Neural cell (in vitro differentiated cells): ENCODE results near the gene GCNT1. TPM values are rescaled to one million over a fixed set of nuclear protein-coding genes. Genes with fewer than 3 reads are reported as not detected.
"Not testable (repeated sequence)": the region's sequence is repeated elsewhere in the genome, so short reads cannot be mapped to it uniquely, and the experiment has no call there.

Source experiments
- H2AFZ ChIP-seq: fragments of 200-600, 300-800 bp; sonication (generic), shearing (Covaris generic); 2 replicates; pipeline ENCODE4 v1.6.0; 2014; ENCODE audit warnings: low read depth, mild to moderate bottlenecking, antibody characterized with exemption, low read length, moderate library complexity
- H3F3A ChIP-seq: fragments of 200-600 bp; shearing (Covaris generic); 2 replicates; pipeline ENCODE4 v1.6.1; 2016; ENCODE audit warnings: mild to moderate bottlenecking, moderate library complexity, mixed read lengths, antibody characterized with exemption, low read length; ENCODE audit not compliant: insufficient read depth, poor library complexity, severe bottlenecking
- H3K27ac ChIP-seq: fragments of 200-600, 300-800 bp; sonication (generic), shearing (Covaris generic); 2 replicates; pipeline ENCODE4 v1.5.1; 2014; ENCODE audit warnings: mild to moderate bottlenecking, low read length, moderate library complexity
- H3K27me3 ChIP-seq: fragments of 300-800, 200-600 bp; sonication (generic), shearing (Covaris generic); 2 replicates; pipeline ENCODE4 v1.6.0; 2014; ENCODE audit warnings: mild to moderate bottlenecking, low read depth, low read length, moderate library complexity; ENCODE audit not compliant: insufficient read depth
- H3K36me3 ChIP-seq: fragments of 300-800, 200-600 bp; sonication (generic), shearing (Covaris generic); 2 replicates; pipeline ENCODE4 v1.5.1; 2014; ENCODE audit warnings: mild to moderate bottlenecking, antibody characterized with exemption, low read length, moderate library complexity; ENCODE audit not compliant: insufficient read depth
- H3K4me2 ChIP-seq: fragments of 300-800, 200-600 bp; sonication (generic), shearing (Covaris generic); 2 replicates; pipeline ENCODE4 v1.6.0; 2014; ENCODE audit warnings: mild to moderate bottlenecking, low read length
- H3K4me3 ChIP-seq: fragments of 300-800, 200-600 bp; sonication (generic), shearing (Covaris generic); 2 replicates; pipeline ENCODE4 v1.5.1; 2014; ENCODE audit warnings: mild to moderate bottlenecking, low read length, moderate library complexity
- H3K79me2 ChIP-seq: fragments of 200-600 bp; shearing (Covaris generic); replicated peaks from 2 replicates; pipeline ENCODE4 v1.6.0; 2014; ENCODE audit warnings: mild to moderate bottlenecking, low read length, moderate library complexity; ENCODE audit not compliant: insufficient read depth
- H3K9ac ChIP-seq: fragments of 300-800, 200-600 bp; sonication (generic), shearing (Covaris generic); 2 replicates; pipeline ENCODE4 v1.6.1; 2016; ENCODE audit warnings: mild to moderate bottlenecking, low read length, mixed read lengths
- H3K9me2 ChIP-seq: fragments of 200-600 bp; shearing (Covaris generic); 2 replicates; pipeline ENCODE4 v1.6.1; 2016; ENCODE audit warnings: mild to moderate bottlenecking, low read length, mixed read lengths; ENCODE audit not compliant: insufficient read depth
- H3K9me3 ChIP-seq: fragments of 200-600, 300-800 bp; sonication (generic), shearing (Covaris generic); 2 replicates; pipeline ENCODE4 v1.6.1; 2016; ENCODE audit warnings: mild to moderate bottlenecking, mixed run types, low read length, moderate library complexity, mixed read lengths
- H4K20me1 ChIP-seq: fragments of 200-600 bp; shearing (Covaris generic); 2 replicates; pipeline ENCODE4 v1.6.1; 2016; ENCODE audit warnings: mild to moderate bottlenecking, mixed run types; ENCODE audit not compliant: insufficient read depth
- EP300 ChIP-seq: fragments of 450-650 bp; conservative IDR thresholded peaks from 2 replicates; pipeline ENCODE4 v1.6.1; 2014; ENCODE audit warnings: antibody characterized with exemption, mild to moderate bottlenecking, moderate library complexity; ENCODE audit not compliant: poor library complexity, severe bottlenecking
- EZH2 ChIP-seq: fragments of 200-600, 300-800 bp; shearing (Covaris generic), sonication (generic); IDR thresholded peaks from 2 replicates; pipeline ENCODE4 v1.6.1; 2014; ENCODE audit warnings: antibody characterized with exemption, low read length, borderline replicate concordance, mild to moderate bottlenecking; ENCODE audit not compliant: insufficient read depth, poor library complexity, severe bottlenecking
- MXI1 ChIP-seq: fragments of 450-650 bp; conservative IDR thresholded peaks from 2 replicates; pipeline ENCODE4 v1.6.1; 2014; ENCODE audit warnings: antibody characterized with exemption, mild to moderate bottlenecking; ENCODE audit not compliant: poor library complexity, severe bottlenecking
- POLR2AphosphoS5 ChIP-seq: IDR thresholded peaks from 2 replicates; pipeline ENCODE4 v1.6.1; 2012
- RAD21 ChIP-seq: fragments of 450-650 bp; conservative IDR thresholded peaks from 2 replicates; pipeline ENCODE4 v1.6.1; 2014; ENCODE audit warnings: antibody characterized with exemption, mild to moderate bottlenecking, moderate library complexity
- SMC3 ChIP-seq: fragments of 450-650 bp; conservative IDR thresholded peaks from 2 replicates; pipeline ENCODE4 v1.6.1; 2014; ENCODE audit warnings: antibody characterized with exemption, mild to moderate bottlenecking, moderate library complexity; ENCODE audit not compliant: poor library complexity
- TAF1 ChIP-seq: IDR thresholded peaks from 2 replicates; pipeline ENCODE4 v1.6.1; 2012; ENCODE audit warnings: low read depth
- polyA plus RNA-seq: library from polyadenylated mRNA; depleted of rRNA; stranded (reverse); fragments of >200 nt; gene quantifications from 2 replicates; pipeline ENCODE4 v1.2.3, GENCODE V29; 2014
- TF ChIP-seq, protein P1 (sequence below): IDR thresholded peaks from 2 replicates; pipeline ENCODE4 v1.6.1; 2012; ENCODE audit warnings: borderline replicate concordance
- TF ChIP-seq, protein P2 (sequence below): fragments of 450-650 bp; IDR thresholded peaks from 2 replicates; pipeline ENCODE4 v1.5.1; 2014; ENCODE audit warnings: antibody characterized with exemption, mild to moderate bottlenecking, moderate library complexity; ENCODE audit not compliant: poor library complexity, severe bottlenecking

Gene GCNT1
- polyA plus RNA-seq, 1 donor from 2014 or later, result 0.22 TPM

DNA sequence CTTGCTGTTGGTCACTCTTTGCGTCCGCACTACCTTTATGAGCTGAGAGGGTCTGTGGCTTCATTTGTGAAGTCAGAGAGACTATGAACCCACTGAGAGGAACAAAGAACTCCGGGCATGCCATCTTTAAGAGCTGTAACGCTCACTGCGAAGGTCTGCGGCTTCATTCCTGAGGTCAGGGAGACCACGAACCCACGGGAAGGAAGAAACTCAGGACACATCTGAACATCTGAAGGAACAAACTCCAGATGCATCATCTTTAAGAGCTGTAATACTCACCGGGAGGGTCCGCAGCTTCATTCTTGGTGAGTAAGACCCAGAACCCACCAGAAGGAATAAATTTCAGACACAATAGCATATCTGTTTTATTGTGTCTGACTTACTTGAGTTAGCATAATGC is 19.2 kb downstream of the GCNT1 start:
- no peaks in the 10 kb centered on the region for H3K9me3 ChIP-seq
- H3K79me2 ChIP-seq, result no peaks in the 10 kb centered on the region
- TF ChIP-seq, protein P1, sequence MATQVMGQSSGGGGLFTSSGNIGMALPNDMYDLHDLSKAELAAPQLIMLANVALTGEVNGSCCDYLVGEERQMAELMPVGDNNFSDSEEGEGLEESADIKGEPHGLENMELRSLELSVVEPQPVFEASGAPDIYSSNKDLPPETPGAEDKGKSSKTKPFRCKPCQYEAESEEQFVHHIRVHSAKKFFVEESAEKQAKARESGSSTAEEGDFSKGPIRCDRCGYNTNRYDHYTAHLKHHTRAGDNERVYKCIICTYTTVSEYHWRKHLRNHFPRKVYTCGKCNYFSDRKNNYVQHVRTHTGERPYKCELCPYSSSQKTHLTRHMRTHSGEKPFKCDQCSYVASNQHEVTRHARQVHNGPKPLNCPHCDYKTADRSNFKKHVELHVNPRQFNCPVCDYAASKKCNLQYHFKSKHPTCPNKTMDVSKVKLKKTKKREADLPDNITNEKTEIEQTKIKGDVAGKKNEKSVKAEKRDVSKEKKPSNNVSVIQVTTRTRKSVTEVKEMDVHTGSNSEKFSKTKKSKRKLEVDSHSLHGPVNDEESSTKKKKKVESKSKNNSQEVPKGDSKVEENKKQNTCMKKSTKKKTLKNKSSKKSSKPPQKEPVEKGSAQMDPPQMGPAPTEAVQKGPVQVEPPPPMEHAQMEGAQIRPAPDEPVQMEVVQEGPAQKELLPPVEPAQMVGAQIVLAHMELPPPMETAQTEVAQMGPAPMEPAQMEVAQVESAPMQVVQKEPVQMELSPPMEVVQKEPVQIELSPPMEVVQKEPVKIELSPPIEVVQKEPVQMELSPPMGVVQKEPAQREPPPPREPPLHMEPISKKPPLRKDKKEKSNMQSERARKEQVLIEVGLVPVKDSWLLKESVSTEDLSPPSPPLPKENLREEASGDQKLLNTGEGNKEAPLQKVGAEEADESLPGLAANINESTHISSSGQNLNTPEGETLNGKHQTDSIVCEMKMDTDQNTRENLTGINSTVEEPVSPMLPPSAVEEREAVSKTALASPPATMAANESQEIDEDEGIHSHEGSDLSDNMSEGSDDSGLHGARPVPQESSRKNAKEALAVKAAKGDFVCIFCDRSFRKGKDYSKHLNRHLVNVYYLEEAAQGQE, result no peak
- TF ChIP-seq TAF1, result no peak
- TF ChIP-seq MXI1, result no peak
- no peak for TF ChIP-seq SMC3
- no peak for TF ChIP-seq POLR2AphosphoS5
- no peak for TF ChIP-seq EP300
- no peak for TF ChIP-seq EZH2
- TF ChIP-seq, protein P2, sequence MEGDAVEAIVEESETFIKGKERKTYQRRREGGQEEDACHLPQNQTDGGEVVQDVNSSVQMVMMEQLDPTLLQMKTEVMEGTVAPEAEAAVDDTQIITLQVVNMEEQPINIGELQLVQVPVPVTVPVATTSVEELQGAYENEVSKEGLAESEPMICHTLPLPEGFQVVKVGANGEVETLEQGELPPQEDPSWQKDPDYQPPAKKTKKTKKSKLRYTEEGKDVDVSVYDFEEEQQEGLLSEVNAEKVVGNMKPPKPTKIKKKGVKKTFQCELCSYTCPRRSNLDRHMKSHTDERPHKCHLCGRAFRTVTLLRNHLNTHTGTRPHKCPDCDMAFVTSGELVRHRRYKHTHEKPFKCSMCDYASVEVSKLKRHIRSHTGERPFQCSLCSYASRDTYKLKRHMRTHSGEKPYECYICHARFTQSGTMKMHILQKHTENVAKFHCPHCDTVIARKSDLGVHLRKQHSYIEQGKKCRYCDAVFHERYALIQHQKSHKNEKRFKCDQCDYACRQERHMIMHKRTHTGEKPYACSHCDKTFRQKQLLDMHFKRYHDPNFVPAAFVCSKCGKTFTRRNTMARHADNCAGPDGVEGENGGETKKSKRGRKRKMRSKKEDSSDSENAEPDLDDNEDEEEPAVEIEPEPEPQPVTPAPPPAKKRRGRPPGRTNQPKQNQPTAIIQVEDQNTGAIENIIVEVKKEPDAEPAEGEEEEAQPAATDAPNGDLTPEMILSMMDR, result no peak
- TF ChIP-seq RAD21, result no peak
- no peak overlapping the region for H2AFZ ChIP-seq
- H3K27me3 ChIP-seq, result no peaks in the 10 kb centered on the region
- no peaks in the 10 kb centered on the region for H3K36me3 ChIP-seq
- no peak overlapping the region for H3K9ac ChIP-seq
- H3K4me2 ChIP-seq, result no peak overlapping the region
- H4K20me1 ChIP-seq, result no peaks in the 10 kb centered on the region
- no peak overlapping the region for H3K4me3 ChIP-seq
- H3K9me2 ChIP-seq, result no peaks in the 10 kb centered on the region
- H3K27ac ChIP-seq, result no peak overlapping the region
- H3F3A ChIP-seq, result no peaks in the 10 kb centered on the region

DNA sequence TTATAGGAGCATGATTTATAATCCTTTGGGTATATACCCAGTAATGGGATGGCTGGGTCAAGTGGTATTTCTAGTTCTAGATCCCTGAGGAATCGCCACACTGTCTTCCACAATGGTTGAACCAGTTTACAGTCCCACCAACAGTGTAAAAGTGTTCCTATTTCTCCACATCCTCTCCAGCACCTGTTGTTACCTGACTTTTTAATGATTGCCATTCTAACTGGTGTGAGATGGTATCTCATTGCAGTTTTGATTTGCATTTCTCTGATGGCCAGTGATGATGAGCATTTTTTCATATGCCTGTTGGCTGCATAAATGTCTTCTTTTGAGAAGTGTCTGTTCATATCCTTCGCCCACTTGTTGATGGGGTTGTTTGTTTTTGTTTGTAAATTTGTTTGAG is 20.4 kb downstream of the GCNT1 start:
- not testable (repeated sequence) for H2AFZ ChIP-seq, H3K9me2 ChIP-seq, H3K27ac ChIP-seq, H4K20me1 ChIP-seq, H3K4me3 ChIP-seq, H3K9me3 ChIP-seq, H3K27me3 ChIP-seq, H3K4me2 ChIP-seq, H3K36me3 ChIP-seq, H3K79me2 ChIP-seq, H3K9ac ChIP-seq, H3F3A ChIP-seq

DNA sequence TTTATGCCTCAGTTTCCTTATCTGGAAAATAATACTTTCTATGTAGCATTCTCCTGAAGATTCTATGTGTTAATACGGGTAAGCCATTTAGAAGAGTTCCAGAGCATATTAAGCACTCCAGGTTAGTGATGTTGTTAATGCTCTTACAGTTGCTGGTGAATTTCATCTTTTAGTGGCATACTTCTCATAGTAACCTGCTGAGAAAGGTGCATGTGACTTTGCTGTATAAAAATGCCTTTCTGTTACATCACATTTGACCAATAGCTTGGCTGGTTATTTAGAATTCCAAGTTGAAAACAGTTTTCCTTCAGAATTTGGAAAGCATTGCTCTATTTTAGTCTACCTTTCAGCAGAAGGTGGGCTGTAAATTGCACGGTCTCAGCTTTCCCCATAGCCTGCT is 27.2 kb downstream of the GCNT1 start:
- H3K36me3 ChIP-seq, result no peaks in the 10 kb centered on the region
- H4K20me1 ChIP-seq, result no peaks in the 10 kb centered on the region
- no peaks in the 10 kb centered on the region for H3K9me2 ChIP-seq
- no peaks in the 10 kb centered on the region for H3K9me3 ChIP-seq
- no peak overlapping the region for H2AFZ ChIP-seq
- no peak for TF ChIP-seq EP300
- no peak for TF ChIP-seq POLR2AphosphoS5
- TF ChIP-seq, protein P1, result no peak
- TF ChIP-seq RAD21, result no peak
- TF ChIP-seq, protein P2, result no peak
- no peak for TF ChIP-seq TAF1
- TF ChIP-seq MXI1, result no peak
- no peak for TF ChIP-seq EZH2
- no peak for TF ChIP-seq SMC3
- H3K27me3 ChIP-seq, result no peaks in the 10 kb centered on the region
- no peak overlapping the region for H3K27ac ChIP-seq
- no peaks in the 10 kb centered on the region for H3F3A ChIP-seq
- H3K4me2 ChIP-seq, result no peak overlapping the region
- H3K4me3 ChIP-seq, result no peak overlapping the region
- H3K79me2 ChIP-seq, result no peaks in the 10 kb centered on the region
- no peak overlapping the region for H3K9ac ChIP-seq
